Prostate gland (tissue), 2 donors: Measurements from ENCODE around the gene ZNF274. TPM values are rescaled to one million over a fixed set of nuclear protein-coding genes. Genes with fewer than 3 reads are reported as not detected.
"Not testable (repeated sequence)": the region's sequence is repeated elsewhere in the genome, so short reads cannot be mapped to it uniquely, and the experiment has no call there.

Source experiments
- DNase-seq: peaks from one replicate; pipeline ENCODE4 v3.0.0-alpha.2; 2019; ENCODE audit warnings: low spot score
- H3K27ac ChIP-seq, 2 donors: fragments of 200-600 bp; sonication (generic); 2 replicates each; pipeline ENCODE4 v1.5.1; 2017 to 2019
- H3K27me3 ChIP-seq: fragments of 200-600 bp; sonication (generic); replicated peaks from 2 replicates; pipeline ENCODE4 v1.5.1; 2019; ENCODE audit not compliant: insufficient read depth
- H3K36me3 ChIP-seq, 2 donors: fragments of 200-600 bp; sonication (generic); 1 replicate in 1 of 2; 2 replicates in 1 of 2; pipeline versions ENCODE4 v1.5.1 to v1.8.1; 2017 to 2019
- H3K4me1 ChIP-seq: fragments of 200-600 bp; sonication (generic); replicated peaks from 2 replicates; pipeline ENCODE4 v1.5.1; 2019
- H3K4me3 ChIP-seq, 2 donors: fragments of 200-600 bp; sonication (generic); 2 replicates each; pipeline ENCODE4 v1.5.1; 2017 to 2019
- H3K9me3 ChIP-seq: fragments of 200-600 bp; sonication (generic); 2 replicates; pipeline ENCODE4 v1.5.1; 2017
- CTCF ChIP-seq, 4 experiments: fragments of 200-600 bp in 2 of 4; fragments of 450-650 bp in 2 of 4; sonication (generic) in 2 of 4; IDR thresholded peaks; 1 replicate in 3 of 4; 2 replicates in 1 of 4; pipeline ENCODE4 v1.5.1; 2016 to 2019; ENCODE audit warnings: antibody characterized with exemption in 4 of 4, mild to moderate bottlenecking in 2 of 4, moderate library complexity in 2 of 4
- POLR2A ChIP-seq: fragments of 450-650 bp; IDR thresholded peaks from one replicate; pipeline ENCODE4 v1.6.1; 2016; ENCODE audit warnings: antibody characterized with exemption, mild to moderate bottlenecking
- POLR2AphosphoS5 ChIP-seq: sonication (generic); formaldehyde crosslinking; IDR thresholded peaks from one replicate; pipeline ENCODE4 v1.6.1; 2017; ENCODE audit warnings: antibody characterized with exemption
- WGBS: methylation state at CpG from one replicate; pipeline ENCODE4 v1.1.5; 2018; 5-methylcytosine and 5-hydroxymethylcytosine counted together
- intact Hi-C: fragments of 100-400 bp; cut with DNase I; formaldehyde crosslinking; loops from one replicate; pipeline ENCODE4 v1.14.2; 2022
- total RNA-seq, 2 donors: library from RNA; depleted of rRNA; stranded (reverse); fragments of >200 nt; gene quantifications; one replicate each; pipeline ENCODE4 v1.1.0, GENCODE V29; 2016

ZNF274 gene
- total RNA-seq: 10 to 100 TPM; 34.5 to 34.7 TPM

GRCh38 chr19:58182989-58183816, at the start of gene ZNF274:
TSS of gene ZNF274 (plus strand) at chr19:58183061. CDS start at chr19:58183966, 905 bp downstream.
- Histone ChIP-seq H3K4me1 (no peaks in the 10 kb centered on the region), H3K27me3 (no peaks in the 10 kb centered on the region), H3K27ac (peak within 1 kb of the TSS; percentile 98 to 99), H3K9me3 (peaks cover 6% of the 10 kb centered on the region), H3K4me3 (peak within 1 kb of the TSS; percentile 91 to 94), H3K36me3 (peaks cover 6 to 8% of the 10 kb centered on the region in 2 donors)
- intact Hi-C loops: no loop called here
- whole genome bisulfite sequencing: under 1% methylated on average over 25 of the region's 80 CpGs
- TF ChIP-seq CTCF (IDR thresholded peaks at IDR 0.05): peak in 2 of 4 experiments; percentile 4 to 20
- TF ChIP-seq POLR2AphosphoS5: peak; percentile 72
- peak; percentile 48 for TF ChIP-seq POLR2A
- peak; percentile 89 for DNase-seq

- Histone ChIP-seq H3K9me3 (peaks cover 10% of the 10 kb centered on the region), H3K27ac (no peak overlapping the region), H3K36me3 (peaks cover 6 to 39% of the 10 kb centered on the region in 2 donors), H3K27me3 (no peaks in the 10 kb centered on the region), H3K4me3 (no peak overlapping the region), H3K4me1 (no peaks in the 10 kb centered on the region)
- no peak for DNase-seq
- intact Hi-C loops: no loop called here
- 97% methylated on average over 1 of the region's 1 CpG for WGBS
- no peak for TF ChIP-seq POLR2A
- no peak for TF ChIP-seq CTCF (IDR thresholded peaks at IDR 0.05)
These were observed 48.6 kb upstream of the ZNF274 start for GRCh38 chr19:58134244-58134643.

GRCh38 chr19:58145849-58146248, 37.0 kb upstream of the ZNF274 start:
- H3K36me3 ChIP-seq: peaks cover 14 to 15% of the 10 kb centered on the region in 2 donors
- H3K27ac ChIP-seq: no peak overlapping the region
- no peaks in the 10 kb centered on the region for H3K9me3 ChIP-seq
- no peaks in the 10 kb centered on the region for H3K4me1 ChIP-seq
- intact Hi-C loops: no loop called here
- WGBS: 99% methylated on average over 3 of the region's 3 CpGs
- no peaks in the 10 kb centered on the region for H3K27me3 ChIP-seq
- no peak overlapping the region for H3K4me3 ChIP-seq
- TF ChIP-seq CTCF (IDR thresholded peaks at IDR 0.05): no peak
- TF ChIP-seq POLR2AphosphoS5: no peak
- no peak for DNase-seq

GRCh38 chr19:58147475-58147874, 35.4 kb upstream of the ZNF274 start:
- intact Hi-C loops, H3K4me1 ChIP-seq, H3K9me3 ChIP-seq, H3K27ac ChIP-seq, DNase-seq, H3K4me3 ChIP-seq, H3K27me3 ChIP-seq, H3K36me3 ChIP-seq: not testable (repeated sequence)
- 90% methylated on average over 13 of the region's 28 CpGs for WGBS

GRCh38 chr19:58150328-58150921, 32.4 kb upstream of the ZNF274 start, which contains the start of gene ZNF329:
TSS of gene ZNF329 (minus strand) at chr19:58150789. CDS start at chr19:58129503, 21,286 bp downstream.
- TF ChIP-seq CTCF (IDR thresholded peaks at IDR 0.05) (peak in 2 of 4 experiments; percentile 41 to 44), POLR2A (peak; percentile 42), POLR2AphosphoS5 (peak; percentile 87)
- no peaks in the 10 kb centered on the region for H3K36me3 ChIP-seq
- no peaks in the 10 kb centered on the region for H3K27me3 ChIP-seq
- under 1% methylated on average over 62 of the region's 62 CpGs for WGBS
- peak within 1 kb of the TSS; percentile 67 to 68 for H3K4me3 ChIP-seq
- peaks cover 5% of the 10 kb centered on the region for H3K4me1 ChIP-seq
- H3K9me3 ChIP-seq: no peaks in the 10 kb centered on the region
- peak; percentile 74 for DNase-seq
- H3K27ac ChIP-seq: peak within 1 kb of the TSS; percentile 58 to 66
- intact Hi-C loops: loop anchor here (10.0 kb wide), 1 partner anchor 576 kb away; the partner anchor contains the start of gene ZNF416
